ENCODE results near the gene DIO3. TPM values are rescaled to one million over a fixed set of nuclear protein-coding genes. Genes with fewer than 3 reads are reported as not detected.

DIO3 gene
- total RNA-seq, 1 experiment from 2014 or later: 4.4 TPM

DNA sequence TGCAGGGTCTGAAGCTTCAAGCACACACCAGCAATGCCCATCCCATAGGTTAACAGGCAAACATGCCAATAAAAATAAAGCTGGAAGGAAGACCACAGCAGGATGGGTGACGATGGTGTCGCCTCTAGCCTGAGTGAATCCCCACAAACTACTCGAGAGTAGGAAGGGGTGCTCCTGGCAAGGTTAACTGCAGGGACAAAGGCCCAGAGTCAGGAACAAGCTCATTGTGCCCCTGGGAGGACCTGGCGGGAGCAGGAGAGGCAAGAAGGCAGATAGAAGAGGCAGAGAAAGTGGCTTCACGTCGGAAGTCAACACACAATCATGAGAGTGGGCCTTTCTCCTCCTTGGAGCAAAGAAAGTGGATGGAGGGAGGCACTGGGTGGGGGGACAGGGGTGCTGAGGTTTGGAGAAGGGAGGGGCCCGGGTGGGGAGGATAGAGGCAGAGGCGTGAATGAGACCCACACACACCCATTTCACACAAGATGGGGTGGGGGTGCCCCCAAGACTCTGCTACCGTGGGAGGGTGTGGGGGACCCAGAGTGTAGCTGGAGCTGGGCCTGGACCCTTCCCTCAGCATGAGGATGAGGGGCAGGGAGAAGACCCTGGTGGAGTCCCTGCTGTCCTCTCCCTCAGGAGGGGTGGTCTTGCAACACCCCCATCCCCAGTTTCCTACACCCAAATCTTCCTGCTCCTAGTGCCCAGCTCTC, 43.1 kb downstream of the DIO3 start:
- TF ChIP-seq, protein P1, sequence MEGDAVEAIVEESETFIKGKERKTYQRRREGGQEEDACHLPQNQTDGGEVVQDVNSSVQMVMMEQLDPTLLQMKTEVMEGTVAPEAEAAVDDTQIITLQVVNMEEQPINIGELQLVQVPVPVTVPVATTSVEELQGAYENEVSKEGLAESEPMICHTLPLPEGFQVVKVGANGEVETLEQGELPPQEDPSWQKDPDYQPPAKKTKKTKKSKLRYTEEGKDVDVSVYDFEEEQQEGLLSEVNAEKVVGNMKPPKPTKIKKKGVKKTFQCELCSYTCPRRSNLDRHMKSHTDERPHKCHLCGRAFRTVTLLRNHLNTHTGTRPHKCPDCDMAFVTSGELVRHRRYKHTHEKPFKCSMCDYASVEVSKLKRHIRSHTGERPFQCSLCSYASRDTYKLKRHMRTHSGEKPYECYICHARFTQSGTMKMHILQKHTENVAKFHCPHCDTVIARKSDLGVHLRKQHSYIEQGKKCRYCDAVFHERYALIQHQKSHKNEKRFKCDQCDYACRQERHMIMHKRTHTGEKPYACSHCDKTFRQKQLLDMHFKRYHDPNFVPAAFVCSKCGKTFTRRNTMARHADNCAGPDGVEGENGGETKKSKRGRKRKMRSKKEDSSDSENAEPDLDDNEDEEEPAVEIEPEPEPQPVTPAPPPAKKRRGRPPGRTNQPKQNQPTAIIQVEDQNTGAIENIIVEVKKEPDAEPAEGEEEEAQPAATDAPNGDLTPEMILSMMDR (IDR thresholded peaks at IDR 0.05): no peak
- TF ChIP-seq TCF7L2 (IDR thresholded peaks at IDR 0.05; ENCODE audit: low read depth, low read length): no peak
- no peak for TF ChIP-seq SIN3A (IDR thresholded peaks at IDR 0.05; ENCODE audit: borderline replicate concordance, insufficient read depth, low read depth, low read length)
- Histone ChIP-seq H3K27ac (ENCODE audit: low read length) (no peak overlapping the region), H3K4me3 (ENCODE audit: low read depth in 2 of 2, low read length in 2 of 2) (no peak overlapping the region), H3K36me3 (ENCODE audit: control insufficient read depth, insufficient read depth, low read length) (no peaks in the 10 kb centered on the region), H3K9me3 (ENCODE audit: control insufficient read depth, insufficient read depth, low read depth, low read length) (no peaks in the 10 kb centered on the region), H3K4me1 (ENCODE audit: control insufficient read depth, insufficient read depth, low read length) (no peaks in the 10 kb centered on the region), H3K27me3 (ENCODE audit: control insufficient read depth, insufficient read depth, low read length) (peaks cover 15% of the 10 kb centered on the region)
- in situ Hi-C loops (cut with HindIII; ENCODE audit: low pct_unique_long_range_greater_than_20kb, low sequenced_read_pairs): no loop called here
- ChIA-PET CTCF (no interaction called here), POLR2A (no interaction called here)
- no TSS peak for BruUV-seq (replicated peaks)
- ATAC-seq: no peak
- no peak for DNase-seq (ENCODE audit: low read depth, low spot score)
- intact Hi-C loops (cut with micrococcal nuclease; ENCODE audit: unreplicated experiment): no loop called here

DNA sequence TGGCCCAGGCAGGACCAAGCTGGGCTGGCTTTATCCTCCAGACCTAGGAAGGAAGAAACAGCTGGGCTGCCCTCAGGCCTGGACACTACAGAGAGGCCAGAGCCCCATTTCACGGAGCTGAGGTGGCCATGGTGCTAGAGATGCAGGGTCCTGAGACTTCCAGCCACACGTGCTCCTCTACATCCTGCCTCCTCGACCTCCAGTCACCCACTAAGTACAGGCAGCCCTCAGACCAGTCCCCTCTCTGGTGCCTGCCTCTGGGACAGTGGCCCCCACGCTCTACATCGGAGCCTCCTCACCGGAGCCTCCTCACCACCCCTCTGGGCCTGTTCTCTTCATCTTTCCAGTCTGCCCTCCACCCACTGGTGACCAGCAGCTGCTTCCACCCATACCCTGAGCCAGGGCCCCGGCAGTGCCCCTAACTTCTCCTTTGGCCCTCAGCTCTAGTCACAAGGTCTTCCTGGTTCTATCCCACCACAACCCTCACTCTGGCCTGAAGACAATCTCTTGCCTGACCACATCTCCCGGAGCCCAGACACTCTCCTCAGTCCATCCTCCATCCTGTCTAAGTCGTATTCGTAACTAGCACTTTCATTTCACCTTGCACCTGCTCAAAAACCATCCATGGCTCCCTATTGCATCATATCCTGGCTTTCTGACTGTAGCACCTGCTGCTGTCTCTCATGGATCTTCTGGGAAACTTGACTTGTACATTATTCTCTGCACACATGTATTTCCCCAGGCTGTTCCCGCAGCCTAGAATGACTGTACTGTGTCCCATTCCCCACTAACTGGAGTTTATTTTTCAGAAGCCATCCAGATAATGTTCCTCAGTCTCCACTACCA, 43.9 kb downstream of the DIO3 start:
- Histone ChIP-seq H3K27ac (ENCODE audit: low read length) (no peak overlapping the region), H3K4me3 (ENCODE audit: low read depth in 2 of 2, low read length in 2 of 2) (no peak overlapping the region), H3K4me1 (ENCODE audit: control insufficient read depth, insufficient read depth, low read length) (no peaks in the 10 kb centered on the region), H3K9me3 (ENCODE audit: control insufficient read depth, insufficient read depth, low read depth, low read length) (no peaks in the 10 kb centered on the region), H3K36me3 (ENCODE audit: control insufficient read depth, insufficient read depth, low read length) (no peaks in the 10 kb centered on the region), H3K27me3 (ENCODE audit: control insufficient read depth, insufficient read depth, low read length) (peaks cover 19% of the 10 kb centered on the region)
- BruUV-seq (replicated peaks): no TSS peak
- DNase-seq (ENCODE audit: low read depth, low spot score) (no peak), ATAC-seq (no peak)
- intact Hi-C loops (cut with micrococcal nuclease; ENCODE audit: unreplicated experiment) (no loop called here), in situ Hi-C loops (cut with HindIII; ENCODE audit: low pct_unique_long_range_greater_than_20kb, low sequenced_read_pairs) (no loop called here)
- TF ChIP-seq POLR2AphosphoS5 (IDR thresholded peaks at IDR 0.05; ENCODE audit: low read depth, low read length): no peak
- ChIA-PET POLR2A (no interaction called here), CTCF (no interaction called here)

DNA sequence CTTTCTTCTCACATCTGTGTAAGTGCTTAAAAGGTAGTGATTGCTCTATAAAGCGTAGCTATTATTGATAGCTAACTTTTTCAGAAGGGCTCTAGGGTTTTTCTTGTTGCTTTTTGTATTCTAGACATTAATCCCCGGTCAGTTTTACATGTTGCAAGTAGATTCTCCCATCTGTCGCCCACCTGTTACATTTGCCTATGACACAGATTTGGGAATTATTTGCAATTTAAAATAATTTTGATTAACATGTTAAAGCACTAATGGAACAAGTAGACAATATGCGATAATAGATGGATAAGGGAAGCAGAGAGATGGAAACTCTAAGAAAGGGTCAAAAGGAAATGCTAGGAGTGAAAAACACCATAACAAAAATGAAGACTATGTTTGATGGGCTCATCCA, 44.5 kb downstream of the DIO3 start:
- H3K27ac ChIP-seq (ENCODE audit: low read length): no peak overlapping the region
- BruUV-seq (replicated peaks): no TSS peak
- in situ Hi-C loops (cut with HindIII; ENCODE audit: low pct_unique_long_range_greater_than_20kb, low sequenced_read_pairs) (no loop called here), intact Hi-C loops (cut with micrococcal nuclease; ENCODE audit: unreplicated experiment) (no loop called here)
- peaks cover 21% of the 10 kb centered on the region for H3K27me3 ChIP-seq (ENCODE audit: control insufficient read depth, insufficient read depth, low read length)
- ATAC-seq (no peak), DNase-seq (ENCODE audit: low read depth, low spot score) (no peak)
- no peak overlapping the region for H3K4me3 ChIP-seq (ENCODE audit: low read depth in 2 of 2, low read length in 2 of 2)
- ChIA-PET CTCF (no interaction called here), POLR2A (no interaction called here)
- no peak for TF ChIP-seq SIN3A (IDR thresholded peaks at IDR 0.05; ENCODE audit: borderline replicate concordance, insufficient read depth, low read depth, low read length)
- TF ChIP-seq TCF7L2 (IDR thresholded peaks at IDR 0.05; ENCODE audit: low read depth, low read length): no peak
- TF ChIP-seq, protein P1 (IDR thresholded peaks at IDR 0.05): no peak
- H3K4me1 ChIP-seq (ENCODE audit: control insufficient read depth, insufficient read depth, low read length): no peaks in the 10 kb centered on the region
- H3K36me3 ChIP-seq (ENCODE audit: control insufficient read depth, insufficient read depth, low read length): no peaks in the 10 kb centered on the region
- no peaks in the 10 kb centered on the region for H3K9me3 ChIP-seq (ENCODE audit: control insufficient read depth, insufficient read depth, low read depth, low read length)

Other genes with a start within 250 kb of the DIO3 start
- 80.3 TPM for gene PPP2R5C, start 200.2 kb downstream of the DIO3 start, total RNA-seq (2021; ENCODE audit: unreplicated experiment)